SK-N-SH (cell line): Measurements from ENCODE around the gene CAND1.

Experiments
- EZH2phosphoT487 ChIP-seq: fragments of 200-600 bp; sonication (generic); IDR thresholded peaks from 2 replicates; pipeline ENCODE4 v1.6.1; 2017; ENCODE audit warnings: low read depth, mixed run types, mild to moderate bottlenecking, antibody characterized with exemption, moderate library complexity, borderline replicate concordance
- FOSL2 ChIP-seq: IDR thresholded peaks from 2 replicates; pipeline ENCODE4 v1.4.0; 2012; ENCODE audit warnings: low read depth, mild to moderate bottlenecking, moderate library complexity, borderline replicate concordance
- FOXJ3 ChIP-seq: sonication (generic); formaldehyde crosslinking; IDR thresholded peaks from 2 replicates; pipeline ENCODE4 v1.5.1; 2020; ENCODE audit warnings: mild to moderate bottlenecking, missing genetic modification reagents
- GABPA ChIP-seq: IDR thresholded peaks from 2 replicates; pipeline ENCODE4 v1.4.0; 2012; ENCODE audit warnings: low read depth, mild to moderate bottlenecking
- GATA2 ChIP-seq: sonication (generic); formaldehyde crosslinking; IDR thresholded peaks from 2 replicates; pipeline ENCODE4 v1.5.0; 2020; ENCODE audit warnings: mild to moderate bottlenecking, missing genetic modification reagents
- MXI1 ChIP-seq: IDR thresholded peaks from 2 replicates; pipeline ENCODE4 v1.6.1; 2012; ENCODE audit warnings: mild to moderate bottlenecking, low read depth, low read length, improper control_type of control experiment
- NRF1 ChIP-seq: IDR thresholded peaks from 2 replicates; pipeline ENCODE4 v1.6.1; 2012; ENCODE audit warnings: low read depth, mild to moderate bottlenecking, low read length
- RAD21 ChIP-seq: IDR thresholded peaks from 2 replicates; pipeline ENCODE4 v1.6.1; 2012; ENCODE audit warnings: mild to moderate bottlenecking, low read length
- TAF1 ChIP-seq: IDR thresholded peaks from 2 replicates; pipeline ENCODE4 v1.6.1; 2012; ENCODE audit warnings: low read depth, mild to moderate bottlenecking, low read length, moderate library complexity, borderline replicate concordance
- TCF12 ChIP-seq: IDR thresholded peaks from 2 replicates; pipeline ENCODE4 v1.4.0; 2012
- TF ChIP-seq, protein P1 (sequence below): fragments of 200-600 bp; sonication (generic); IDR thresholded peaks from 2 replicates; pipeline ENCODE4 v1.6.1; 2017; ENCODE audit warnings: antibody characterized with exemption, mild to moderate bottlenecking, moderate library complexity
- TF ChIP-seq, protein P2 (sequence below): IDR thresholded peaks from 2 replicates; pipeline ENCODE4 v1.4.0; 2012; ENCODE audit warnings: low read depth, borderline replicate concordance
- TF ChIP-seq, protein P3 (sequence below): fragments of 150-350 bp; IDR thresholded peaks from 2 replicates; pipeline ENCODE4 v1.6.1; 2017; ENCODE audit warnings: antibody characterized with exemption, low read length, low read depth, borderline replicate concordance

DNA sequence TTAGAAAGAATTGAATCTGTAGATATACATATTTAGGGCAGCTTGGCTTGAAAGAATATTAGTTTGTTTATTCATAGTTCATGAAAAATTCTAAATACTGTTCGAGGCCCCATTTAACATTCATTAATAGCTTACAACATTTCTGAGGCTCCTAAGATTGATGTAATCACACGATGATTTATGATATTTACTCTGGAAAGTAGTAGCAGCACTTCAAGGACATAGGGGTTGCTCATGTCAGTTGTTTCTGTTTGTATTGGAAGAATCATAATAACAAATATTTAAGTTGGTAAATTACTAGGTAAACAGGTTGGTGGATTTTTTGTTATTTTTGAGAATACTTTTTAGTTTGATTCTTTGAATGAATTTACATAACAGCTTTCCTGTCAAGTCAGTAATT is 30.4 kb downstream of the CAND1 start:
- TF ChIP-seq, protein P1, sequence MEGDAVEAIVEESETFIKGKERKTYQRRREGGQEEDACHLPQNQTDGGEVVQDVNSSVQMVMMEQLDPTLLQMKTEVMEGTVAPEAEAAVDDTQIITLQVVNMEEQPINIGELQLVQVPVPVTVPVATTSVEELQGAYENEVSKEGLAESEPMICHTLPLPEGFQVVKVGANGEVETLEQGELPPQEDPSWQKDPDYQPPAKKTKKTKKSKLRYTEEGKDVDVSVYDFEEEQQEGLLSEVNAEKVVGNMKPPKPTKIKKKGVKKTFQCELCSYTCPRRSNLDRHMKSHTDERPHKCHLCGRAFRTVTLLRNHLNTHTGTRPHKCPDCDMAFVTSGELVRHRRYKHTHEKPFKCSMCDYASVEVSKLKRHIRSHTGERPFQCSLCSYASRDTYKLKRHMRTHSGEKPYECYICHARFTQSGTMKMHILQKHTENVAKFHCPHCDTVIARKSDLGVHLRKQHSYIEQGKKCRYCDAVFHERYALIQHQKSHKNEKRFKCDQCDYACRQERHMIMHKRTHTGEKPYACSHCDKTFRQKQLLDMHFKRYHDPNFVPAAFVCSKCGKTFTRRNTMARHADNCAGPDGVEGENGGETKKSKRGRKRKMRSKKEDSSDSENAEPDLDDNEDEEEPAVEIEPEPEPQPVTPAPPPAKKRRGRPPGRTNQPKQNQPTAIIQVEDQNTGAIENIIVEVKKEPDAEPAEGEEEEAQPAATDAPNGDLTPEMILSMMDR = no peak
- TF ChIP-seq EZH2phosphoT487 = no peak
- TF ChIP-seq RAD21 = no peak
- no peak for TF ChIP-seq GABPA
- no peak for TF ChIP-seq TCF12
- TF ChIP-seq, protein P2, sequence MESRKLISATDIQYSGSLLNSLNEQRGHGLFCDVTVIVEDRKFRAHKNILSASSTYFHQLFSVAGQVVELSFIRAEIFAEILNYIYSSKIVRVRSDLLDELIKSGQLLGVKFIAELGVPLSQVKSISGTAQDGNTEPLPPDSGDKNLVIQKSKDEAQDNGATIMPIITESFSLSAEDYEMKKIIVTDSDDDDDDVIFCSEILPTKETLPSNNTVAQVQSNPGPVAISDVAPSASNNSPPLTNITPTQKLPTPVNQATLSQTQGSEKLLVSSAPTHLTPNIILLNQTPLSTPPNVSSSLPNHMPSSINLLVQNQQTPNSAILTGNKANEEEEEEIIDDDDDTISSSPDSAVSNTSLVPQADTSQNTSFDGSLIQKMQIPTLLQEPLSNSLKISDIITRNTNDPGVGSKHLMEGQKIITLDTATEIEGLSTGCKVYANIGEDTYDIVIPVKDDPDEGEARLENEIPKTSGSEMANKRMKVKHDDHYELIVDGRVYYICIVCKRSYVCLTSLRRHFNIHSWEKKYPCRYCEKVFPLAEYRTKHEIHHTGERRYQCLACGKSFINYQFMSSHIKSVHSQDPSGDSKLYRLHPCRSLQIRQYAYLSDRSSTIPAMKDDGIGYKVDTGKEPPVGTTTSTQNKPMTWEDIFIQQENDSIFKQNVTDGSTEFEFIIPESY = no peak
- no peak for TF ChIP-seq GATA2
- TF ChIP-seq MXI1 = no peak
- no peak for TF ChIP-seq TAF1
- TF ChIP-seq, protein P3, sequence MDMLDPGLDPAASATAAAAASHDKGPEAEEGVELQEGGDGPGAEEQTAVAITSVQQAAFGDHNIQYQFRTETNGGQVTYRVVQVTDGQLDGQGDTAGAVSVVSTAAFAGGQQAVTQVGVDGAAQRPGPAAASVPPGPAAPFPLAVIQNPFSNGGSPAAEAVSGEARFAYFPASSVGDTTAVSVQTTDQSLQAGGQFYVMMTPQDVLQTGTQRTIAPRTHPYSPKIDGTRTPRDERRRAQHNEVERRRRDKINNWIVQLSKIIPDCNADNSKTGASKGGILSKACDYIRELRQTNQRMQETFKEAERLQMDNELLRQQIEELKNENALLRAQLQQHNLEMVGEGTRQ = no peak
- TF ChIP-seq FOXJ3 (CRISPR knock-in tag) = no peak
- no peak for TF ChIP-seq NRF1
- no peak for TF ChIP-seq FOSL2
